HG03139 (cell line): ENCODE data around the gene RABEP2.
A peak's percentile ranks its signal among the peaks of the same experiment; 100 is the strongest.
"Not testable (repeated sequence)": the region's sequence is repeated elsewhere in the genome, so short reads cannot be mapped to it uniquely, and the experiment has no call there.

ENCODE experiments used
- ATAC-seq: cut with Tn5 transposase; IDR thresholded peaks from one replicate; pipeline ENCODE4 v1.9.1; 2021; ENCODE audit not compliant: unreplicated experiment

The RABEP2 gene, protein sequence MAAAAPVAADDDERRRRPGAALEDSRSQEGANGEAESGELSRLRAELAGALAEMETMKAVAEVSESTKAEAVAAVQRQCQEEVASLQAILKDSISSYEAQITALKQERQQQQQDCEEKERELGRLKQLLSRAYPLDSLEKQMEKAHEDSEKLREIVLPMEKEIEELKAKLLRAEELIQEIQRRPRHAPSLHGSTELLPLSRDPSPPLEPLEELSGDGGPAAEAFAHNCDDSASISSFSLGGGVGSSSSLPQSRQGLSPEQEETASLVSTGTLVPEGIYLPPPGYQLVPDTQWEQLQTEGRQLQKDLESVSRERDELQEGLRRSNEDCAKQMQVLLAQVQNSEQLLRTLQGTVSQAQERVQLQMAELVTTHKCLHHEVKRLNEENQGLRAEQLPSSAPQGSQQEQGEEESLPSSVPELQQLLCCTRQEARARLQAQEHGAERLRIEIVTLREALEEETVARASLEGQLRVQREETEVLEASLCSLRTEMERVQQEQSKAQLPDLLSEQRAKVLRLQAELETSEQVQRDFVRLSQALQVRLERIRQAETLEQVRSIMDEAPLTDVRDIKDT

DNA sequence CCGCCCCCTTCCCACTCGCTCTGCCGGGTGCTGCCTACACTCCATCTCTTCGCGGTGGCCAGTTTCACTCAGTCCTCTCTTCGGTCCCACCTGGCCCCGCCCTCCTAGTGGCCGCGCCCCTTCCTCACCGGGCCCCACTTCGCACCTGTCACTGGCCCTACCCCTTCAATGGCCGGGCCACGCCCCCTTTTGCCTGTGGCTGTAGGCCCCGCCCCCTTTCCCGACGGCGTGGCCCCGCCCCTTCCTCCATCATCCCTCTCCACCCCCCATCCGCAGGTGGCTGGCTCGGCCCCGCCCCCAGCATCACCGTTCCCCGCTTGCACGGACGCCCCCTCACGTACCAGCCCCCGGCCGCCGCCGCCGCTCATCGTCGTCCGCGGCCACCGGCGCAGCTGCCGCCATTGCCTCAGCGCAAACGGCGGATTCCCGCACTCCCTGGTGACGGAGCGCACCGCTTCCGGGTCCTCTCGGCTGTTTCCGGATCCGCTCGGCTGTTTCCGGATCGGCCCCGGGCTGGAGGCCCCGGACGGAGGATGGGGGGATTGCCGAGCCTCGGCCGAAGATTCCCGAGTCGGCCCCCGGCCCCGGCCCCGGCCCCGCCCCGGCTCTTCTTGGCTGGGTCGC is at the start of gene RABEP2:
TSS of gene RABEP2 (minus strand) at position 477 of the 624 bp plus-strand sequence. CDS start at position 402, 75 bp downstream.
- peak; percentile 64 for ATAC-seq

DNA sequence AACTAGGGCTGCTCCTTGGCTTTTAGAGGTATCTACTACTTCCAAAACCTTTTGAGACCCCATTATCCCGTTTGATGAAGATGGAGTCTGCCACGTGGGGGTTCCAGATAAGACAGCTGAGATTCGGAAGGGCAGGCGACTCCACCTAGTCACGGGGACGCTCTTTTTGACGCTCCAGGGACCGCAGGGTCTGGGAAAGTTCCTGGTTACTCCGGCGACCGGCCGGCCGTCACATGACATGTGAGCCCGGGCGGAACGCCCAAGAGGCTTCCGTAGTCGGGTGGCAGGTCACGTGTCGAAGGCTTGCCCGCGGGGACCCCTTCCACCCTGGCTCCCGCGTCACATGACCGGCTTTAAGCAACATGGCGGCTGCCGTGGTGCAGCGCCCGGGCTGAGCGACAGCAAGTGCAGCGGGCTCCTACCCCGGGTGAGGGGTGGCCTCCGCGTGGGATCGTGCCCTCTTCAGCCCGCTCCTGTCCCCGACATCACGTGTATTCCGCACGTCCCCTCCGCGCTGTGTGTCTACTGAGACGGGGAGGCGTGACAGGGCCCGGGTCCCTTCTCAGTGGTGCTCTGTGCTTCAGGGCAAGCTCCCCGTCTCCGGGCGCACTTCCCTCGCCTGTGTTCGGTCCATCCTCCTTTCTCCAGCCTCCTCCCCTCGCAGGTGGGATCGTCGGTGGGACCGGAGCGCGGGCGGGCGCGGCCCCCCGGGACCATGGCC is 49.6 kb upstream of the RABEP2 start, which contains the start of gene SPNS1:
TSS of gene SPNS1 (plus strand) at position 342 of the 721 bp plus-strand sequence. CDS start at position 716, 374 bp downstream.
- peak; percentile 81 for ATAC-seq

- ATAC-seq = no peak
These were observed 49.0 kb upstream of the RABEP2 start for GRCh38 chr16:28974007-28974436.

- ATAC-seq = not testable (repeated sequence)
These were observed 44.7 kb upstream of the RABEP2 start for GRCh38 chr16:28969696-28970095.

GRCh38 chr16:28967156-28967555 is 42.1 kb upstream of the RABEP2 start:
- no peak for ATAC-seq

GRCh38 chr16:28964496-28964895 is 39.5 kb upstream of the RABEP2 start:
- no peak for ATAC-seq

DNA sequence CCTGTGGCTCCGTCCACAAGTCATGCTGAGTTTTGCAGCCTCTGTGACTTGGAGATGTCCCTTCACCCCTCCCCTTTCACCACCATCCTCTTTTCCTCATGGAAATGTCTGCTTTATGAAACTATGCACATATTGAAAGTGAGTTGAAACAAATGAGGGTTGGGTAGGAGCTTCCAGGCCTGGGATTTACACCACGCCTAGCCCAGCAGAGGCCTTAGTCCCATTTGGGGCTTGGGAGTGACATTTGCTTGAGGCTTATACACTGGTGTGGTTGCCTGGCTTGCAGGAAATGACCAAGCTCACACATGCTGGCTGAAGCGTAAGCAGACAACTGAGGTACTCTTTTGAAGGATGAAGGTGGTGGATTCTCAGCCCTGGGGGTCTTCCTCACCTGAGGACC is 39.0 kb upstream of the RABEP2 start:
- ATAC-seq = no peak

- no peak for ATAC-seq
These were observed 33.8 kb upstream of the RABEP2 start for GRCh38 chr16:28958836-28959235.

DNA sequence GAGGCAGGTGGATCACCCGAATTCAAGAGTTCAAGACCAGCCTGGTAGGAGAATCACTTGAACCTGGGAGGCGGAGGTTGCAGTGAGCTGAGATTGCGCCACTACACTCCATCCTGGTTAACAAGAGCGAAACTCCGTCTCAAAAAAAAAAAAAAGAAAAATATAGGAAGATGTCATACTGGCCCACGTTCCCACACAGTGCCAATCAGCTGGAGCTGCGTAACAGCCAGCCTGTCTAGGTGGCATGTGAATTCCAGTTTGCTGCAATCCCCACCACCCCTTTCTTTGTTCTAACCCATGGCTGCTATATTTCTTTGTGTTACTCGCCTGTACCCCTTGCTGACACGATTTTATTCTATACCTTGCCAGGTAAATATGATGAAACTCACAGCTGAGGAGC is 33.2 kb upstream of the RABEP2 start:
- no peak for ATAC-seq

GRCh38 chr16:28951410-28951943 is 26.4 kb upstream of the RABEP2 start:
- ATAC-seq = no peak

DNA sequence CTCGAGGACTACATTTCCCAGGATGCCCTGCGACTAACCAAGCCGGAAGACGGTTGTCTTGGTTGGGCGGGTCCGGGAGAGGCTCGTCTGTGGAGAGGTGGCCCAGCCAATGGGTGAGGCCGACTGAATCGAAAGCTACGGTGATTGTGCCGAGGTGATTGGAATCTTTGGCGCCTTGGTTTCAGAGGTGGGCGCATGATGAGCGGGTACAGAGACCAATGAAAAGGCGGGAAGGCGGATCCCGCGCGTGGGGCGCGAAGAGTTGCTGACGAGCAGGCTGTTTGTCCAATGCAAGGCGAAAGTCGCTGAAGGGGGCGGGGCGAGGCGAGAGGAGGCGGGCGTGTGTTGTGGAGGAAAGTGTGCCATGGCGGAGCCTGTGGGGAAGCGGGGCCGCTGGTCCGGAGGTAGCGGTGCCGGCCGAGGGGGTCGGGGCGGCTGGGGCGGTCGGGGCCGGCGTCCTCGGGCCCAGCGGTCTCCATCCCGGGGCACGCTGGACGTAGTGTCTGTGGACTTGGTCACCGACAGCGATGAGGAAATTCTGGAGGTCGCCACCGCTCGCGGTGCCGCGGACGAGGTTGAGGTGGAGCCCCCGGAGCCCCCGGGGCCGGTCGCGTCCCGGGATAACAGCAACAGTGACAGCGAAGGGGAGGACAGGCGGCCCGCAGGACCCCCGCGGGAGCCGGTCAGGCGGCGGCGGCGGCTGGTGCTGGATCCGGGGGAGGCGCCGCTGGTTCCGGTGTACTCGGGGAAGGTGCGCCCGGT is 25.8 kb upstream of the RABEP2 start, which contains the start of gene NFATC2IP:
TSS of gene NFATC2IP (plus strand) at position 290 of the 762 bp plus-strand sequence. CDS start at position 365, 75 bp downstream.
- ATAC-seq = peak; percentile 93

DNA sequence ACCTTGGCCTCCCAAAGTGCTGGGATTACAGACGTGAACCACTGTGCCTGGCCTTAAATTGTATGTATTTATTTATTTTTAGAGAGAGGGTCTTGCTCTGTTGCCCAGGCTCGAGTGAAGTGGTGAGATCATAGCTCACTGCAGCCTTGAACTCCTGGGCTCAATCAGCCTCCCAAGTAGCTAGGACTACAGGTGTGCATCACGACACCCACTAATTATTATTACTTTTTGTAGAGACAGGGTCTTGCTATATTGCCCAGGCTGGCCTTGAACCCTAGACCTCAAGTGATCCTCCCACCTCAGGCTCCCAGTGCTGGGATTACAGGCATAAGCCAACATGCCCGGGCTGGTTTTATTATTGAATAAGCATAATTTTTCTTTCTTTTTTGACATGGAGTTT is 21.6 kb upstream of the RABEP2 start:
- ATAC-seq = no peak

- no peak for ATAC-seq
These were observed 18.2 kb upstream of the RABEP2 start for GRCh38 chr16:28943281-28943680.

- ATAC-seq = not testable (repeated sequence)
These were observed 14.8 kb upstream of the RABEP2 start for GRCh38 chr16:28939825-28940224.

- no peak for ATAC-seq
These were observed 13.7 kb upstream of the RABEP2 start for GRCh38 chr16:28938721-28939120.

- ATAC-seq = no peak
These were observed 12.3 kb upstream of the RABEP2 start for GRCh38 chr16:28937222-28937876.

DNA sequence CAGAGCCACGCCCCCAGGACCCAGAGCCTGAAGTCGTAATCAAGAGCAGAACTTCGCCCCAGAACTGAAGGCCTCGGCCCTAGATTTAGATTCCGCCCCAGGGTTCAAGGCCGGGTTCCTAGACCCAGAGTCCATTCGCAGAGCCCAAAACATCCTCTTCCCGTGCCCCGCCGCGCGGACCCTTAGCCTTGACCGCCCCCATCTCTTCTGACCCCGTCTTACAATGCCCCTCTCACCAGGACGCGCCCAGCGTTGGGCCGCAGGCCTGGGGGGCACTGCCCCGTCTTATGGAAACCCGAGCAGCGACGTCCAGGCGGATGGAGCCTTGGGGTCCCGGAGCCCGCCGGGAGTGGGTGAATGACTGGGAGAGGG is 11.7 kb upstream of the RABEP2 start:
- ATAC-seq = no peak

DNA sequence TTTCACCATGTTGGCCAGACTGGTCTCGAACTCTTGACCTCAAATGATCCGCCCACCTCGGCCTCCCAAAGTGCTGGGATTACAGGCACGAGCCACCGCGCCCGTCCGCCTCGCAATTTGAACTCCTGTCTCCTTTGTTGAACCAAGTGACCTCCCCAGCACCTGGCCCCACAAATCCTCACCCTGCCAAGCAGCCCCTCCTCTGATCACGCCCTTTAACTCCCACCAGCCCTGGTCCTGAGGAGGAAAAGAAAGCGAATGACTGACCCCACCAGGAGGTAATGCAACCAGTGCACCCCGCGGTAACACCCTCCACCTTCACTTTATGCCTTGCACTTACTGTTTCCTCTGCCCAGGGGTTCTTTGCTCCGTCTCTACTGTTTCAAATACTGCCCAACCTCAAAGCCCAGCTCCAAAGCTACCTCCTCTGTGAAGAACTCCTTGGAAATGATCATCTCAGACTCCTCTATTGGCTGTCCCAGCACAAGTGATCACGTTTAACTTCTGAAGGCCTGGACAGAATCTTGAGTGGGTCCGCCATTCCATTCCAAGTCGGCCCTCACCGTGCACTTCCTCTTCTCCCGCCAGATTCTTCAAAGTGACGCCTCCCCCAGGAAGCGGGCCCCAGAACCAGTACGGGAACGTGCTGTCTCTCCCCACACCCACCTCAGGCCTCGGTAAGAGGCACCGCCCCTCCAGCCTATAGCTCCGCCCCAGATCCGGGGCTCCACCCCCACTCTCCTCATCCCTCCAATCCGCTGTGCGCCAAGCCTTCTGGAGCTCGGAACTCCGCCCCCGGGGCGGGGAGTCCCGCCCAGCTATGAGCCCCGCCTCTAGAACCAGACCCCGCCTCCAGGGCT is 11.1 kb upstream of the RABEP2 start:
- ATAC-seq = peak; percentile 62

GRCh38 chr16:28935346-28935745 is 10.3 kb upstream of the RABEP2 start:
- no peak for ATAC-seq
